Activated CD4-positive, CD25-positive, alpha-beta regulatory T cell treated with anti-CD3 and anti-CD28 coated beads, Interleukin-2, amount 50 U/mL, for 72 hours (primary cell): ENCODE results near the gene CCL19.

Source experiments
- DNase-seq: peaks from one replicate; pipeline ENCODE4 v3.0.0; 2021

CCL19 gene

DNA sequence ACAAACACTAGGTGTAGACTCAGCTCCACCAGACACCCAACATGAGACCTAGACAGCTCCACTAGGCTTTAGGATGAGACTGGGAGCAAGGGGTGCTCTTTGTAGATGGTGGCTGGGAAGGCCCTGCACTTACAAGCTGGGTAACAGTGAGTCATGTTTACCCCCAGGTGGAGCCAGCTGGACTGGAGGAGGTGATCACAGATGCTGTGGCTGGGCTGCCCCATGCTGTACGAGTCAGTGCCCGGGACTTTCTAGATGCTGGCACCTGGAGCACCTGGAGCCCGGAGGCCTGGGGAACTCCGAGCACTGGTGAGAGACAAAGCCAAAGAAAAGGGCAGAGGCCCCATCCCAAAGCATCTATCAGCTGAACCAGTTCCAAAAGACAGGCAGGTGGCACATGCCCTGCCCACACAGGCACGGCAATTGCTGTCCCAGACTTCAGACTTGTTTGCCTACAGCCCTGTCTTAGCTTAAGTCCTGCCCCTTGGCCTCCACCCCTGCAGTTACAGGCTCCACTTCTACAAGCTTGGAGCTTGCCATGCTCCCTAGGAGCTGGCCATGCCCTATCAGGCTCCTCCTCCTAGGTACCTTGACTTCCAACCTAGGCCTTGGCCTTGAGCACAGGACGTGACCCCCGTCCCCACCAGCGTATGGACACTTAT lies 31.4 kb downstream of the CCL19 start:
- no peak for DNase-seq

DNA sequence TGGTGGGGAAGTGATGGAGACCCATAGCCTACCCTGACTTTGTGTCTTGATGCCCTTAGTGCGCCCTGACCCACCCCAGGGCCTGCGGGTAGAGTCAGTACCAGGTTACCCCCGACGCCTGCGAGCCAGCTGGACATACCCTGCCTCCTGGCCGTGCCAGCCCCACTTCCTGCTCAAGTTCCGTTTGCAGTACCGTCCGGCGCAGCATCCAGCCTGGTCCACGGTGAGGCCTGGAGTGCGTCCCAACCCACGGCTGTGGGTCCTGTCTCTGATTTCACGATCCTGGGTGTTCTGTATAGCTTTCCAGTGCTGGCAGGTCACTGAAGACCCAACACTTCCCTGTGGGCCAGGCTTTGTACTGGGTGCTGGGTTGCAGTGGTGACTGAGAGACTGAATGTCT lies 32.6 kb downstream of the CCL19 start:
- no peak for DNase-seq

DNA sequence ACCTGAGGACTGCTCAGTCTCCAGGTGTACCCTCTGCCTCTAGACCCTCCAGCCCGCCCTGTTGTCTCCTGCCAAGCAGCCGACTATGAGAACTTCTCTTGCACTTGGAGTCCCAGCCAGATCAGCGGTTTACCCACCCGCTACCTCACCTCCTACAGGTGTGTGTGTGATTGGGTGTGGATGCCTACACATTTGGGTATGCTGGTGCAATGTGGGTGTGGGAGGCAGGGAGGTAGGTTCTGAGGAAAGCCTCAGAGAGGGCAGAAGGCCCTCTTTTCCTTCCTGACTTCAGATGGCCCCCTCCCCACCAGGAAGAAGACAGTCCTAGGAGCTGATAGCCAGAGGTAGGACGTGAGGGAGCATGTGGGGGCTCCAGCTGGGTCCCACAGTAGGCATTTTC lies 34.1 kb downstream of the CCL19 start:
- DNase-seq, result no peak

DNA sequence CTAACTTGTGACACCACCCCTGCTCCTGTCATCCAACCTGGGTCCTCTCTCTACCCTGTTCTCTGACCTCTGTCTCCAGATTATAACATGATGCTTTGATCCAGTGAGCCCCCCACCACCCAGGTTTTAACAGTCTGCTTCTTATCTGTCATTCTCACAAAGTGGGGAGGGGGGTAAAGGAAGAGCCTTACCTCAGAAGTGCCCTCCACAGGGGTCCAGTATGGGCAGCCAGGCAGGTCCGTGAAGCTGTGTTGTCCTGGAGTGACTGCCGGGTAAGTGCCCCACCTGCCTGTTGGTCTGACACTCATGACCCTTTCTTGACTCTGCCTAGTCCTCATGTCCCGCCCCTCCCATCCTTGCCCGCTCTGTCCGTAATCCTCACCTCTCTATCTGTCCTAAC lies 35.7 kb downstream of the CCL19 start:
- DNase-seq, result no peak

DNA sequence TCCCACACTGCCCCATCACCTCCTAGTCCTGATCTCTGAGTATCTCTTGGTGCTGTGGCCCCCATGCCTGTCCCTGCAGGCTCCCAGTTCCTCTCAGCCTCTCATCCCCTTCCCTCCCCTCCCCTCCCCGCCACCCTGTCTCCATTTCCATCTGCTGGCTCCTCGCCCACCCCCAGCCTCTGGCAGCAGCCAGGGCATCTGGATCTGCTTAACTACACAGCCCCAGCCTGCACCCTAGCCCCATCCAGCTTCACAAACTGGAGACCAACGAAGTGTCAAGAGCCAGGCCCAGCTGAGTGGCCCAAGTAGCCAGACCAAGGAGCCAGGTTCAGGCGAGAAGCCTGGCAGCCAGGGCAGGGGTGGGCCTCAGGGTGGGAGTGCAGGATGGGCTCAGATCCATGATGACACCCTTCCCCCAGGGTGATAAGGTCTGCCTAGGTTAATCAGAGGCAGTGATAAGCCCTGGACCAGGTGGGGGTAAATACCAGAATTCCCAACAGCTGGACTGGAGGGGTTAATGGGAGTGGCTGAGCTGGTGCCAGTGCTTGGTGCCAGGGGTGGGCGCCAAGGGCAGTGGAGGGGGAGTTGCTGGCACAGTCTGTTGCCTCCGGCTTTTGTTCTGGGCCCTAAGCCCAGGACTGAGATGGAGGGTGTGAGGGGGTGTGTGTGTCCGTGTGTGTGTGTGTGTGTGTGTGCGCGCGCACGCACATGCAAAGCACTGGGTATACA lies 36.6 kb downstream of the CCL19 start:
- DNase-seq, result no peak

DNA sequence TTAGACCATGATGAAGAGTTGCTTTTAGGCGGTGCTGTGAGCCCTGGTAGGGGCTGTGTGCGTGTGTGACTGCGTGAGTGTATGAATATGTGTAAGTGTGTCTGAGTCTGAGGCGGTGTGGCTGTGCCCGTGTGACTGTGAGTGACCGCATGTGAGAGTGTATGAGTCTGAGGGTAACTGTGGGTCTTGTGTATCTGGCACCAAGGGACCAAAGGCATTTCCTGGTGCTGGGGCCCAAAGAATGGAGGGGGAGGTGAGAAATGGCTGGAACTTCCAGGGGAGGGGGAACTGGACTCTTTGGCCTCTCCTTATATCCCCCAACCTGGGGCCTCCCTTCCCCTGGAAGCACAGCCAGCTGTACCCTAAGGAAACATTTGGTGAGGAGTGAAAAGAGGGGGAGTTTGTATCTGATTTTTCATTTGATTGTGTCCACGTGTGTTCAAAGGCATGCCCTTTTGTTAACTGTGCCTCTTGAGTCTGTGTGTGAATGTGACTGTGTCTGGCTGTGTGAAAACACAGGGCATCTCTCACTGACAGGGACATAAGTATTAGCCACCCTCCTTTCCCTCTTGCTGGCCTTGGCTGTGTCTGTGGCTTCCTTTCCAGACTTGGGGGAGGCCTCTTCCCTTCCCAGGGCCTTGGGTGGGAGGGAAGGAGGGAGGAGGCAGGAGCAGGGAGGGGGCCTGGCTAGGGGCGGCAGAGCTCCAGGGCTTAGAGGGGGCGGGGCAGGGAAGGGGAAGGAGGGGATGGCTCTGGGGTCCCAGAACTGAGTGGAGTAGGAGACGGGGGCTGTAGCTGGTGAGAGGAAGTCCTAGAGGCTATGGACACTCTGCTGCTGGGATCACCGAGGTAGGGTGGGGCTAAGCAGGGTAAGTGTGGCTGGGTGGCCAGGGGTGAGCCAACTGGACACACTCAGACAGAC lies 37.7 kb downstream of the CCL19 start:
- no peak for DNase-seq

DNA sequence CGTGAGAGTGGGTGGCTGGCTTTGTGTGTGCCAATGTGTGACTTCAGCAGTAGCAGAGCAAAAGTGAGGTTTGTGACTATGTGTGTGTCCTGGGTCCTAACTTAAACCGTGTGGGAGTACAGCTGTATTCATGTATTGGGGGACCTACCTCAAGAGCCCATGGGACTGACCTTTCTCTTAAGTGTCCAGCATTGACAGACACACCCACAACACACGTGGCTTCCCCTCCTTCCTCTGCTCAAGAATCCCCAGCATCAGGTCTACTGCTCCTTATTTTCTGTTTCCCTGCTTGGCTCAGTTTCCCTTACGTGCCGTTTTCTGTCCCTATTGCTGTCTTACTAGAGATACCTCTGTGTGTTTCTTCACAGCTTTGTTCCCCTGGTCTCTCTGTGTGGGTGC lies 38.5 kb downstream of the CCL19 start:
- DNase-seq, result no peak

DNA sequence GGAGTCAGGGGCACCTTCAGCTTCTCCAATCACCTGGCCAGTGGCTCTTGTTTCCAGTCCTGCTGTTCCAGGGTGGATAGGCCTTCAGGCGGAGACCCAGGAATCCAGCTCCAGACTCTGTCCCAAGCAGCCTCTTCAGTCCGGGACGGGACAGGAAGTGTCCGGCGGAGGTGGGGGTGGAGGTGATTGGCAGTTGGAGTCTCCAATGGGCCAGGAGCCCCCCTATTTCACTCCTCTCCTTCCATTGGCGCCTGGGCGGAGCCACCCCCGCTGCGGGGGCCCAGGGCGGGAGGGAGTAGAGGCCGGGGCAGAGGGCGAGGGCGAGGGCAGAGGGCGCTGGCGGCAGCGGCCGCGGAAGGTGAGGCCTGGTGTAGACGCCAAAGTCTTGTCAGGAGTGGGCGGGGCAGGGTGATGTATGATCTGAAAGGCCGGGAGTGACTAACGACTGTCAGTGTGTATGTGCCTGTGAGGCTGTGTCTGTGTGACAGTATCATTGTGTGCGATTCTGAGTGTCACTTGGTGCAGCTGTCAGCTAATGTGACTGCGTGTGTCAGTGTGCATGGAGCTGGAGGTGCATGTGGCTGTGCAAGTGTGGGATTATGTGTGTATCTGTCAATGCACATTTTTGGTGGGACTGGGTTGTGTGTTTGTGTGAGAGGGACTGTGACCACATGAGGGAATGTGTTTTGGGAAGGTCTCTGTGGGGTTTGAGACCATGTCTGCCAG lies 39.0 kb downstream of the CCL19 start, which contains the start of gene IL11RA:
TSS of gene IL11RA (plus strand) at position 310 of the 726 bp plus-strand sequence. CDS start 3,033 bp downstream, outside the sequence.
- DNase-seq, result peak; percentile 48

DNA sequence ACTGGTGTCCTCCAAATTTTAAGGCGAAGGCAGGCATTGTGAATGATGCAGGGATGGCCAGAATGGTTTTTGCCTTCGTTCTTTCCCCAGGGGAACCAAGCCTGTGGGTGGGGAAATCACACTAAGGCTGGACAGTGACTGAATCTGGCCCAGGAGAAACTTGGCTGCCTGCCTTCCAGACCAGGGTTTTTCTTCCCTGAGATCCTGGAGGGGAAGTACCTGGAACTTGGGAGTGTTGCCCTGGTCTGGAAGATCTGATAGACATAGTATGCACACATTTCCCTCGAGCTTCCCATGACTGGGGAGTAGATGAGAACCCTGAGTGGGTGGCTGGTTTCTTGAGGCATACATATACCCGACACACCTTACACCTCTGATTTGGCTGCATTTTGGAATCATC lies 39.8 kb downstream of the CCL19 start:
- no peak for DNase-seq

DNA sequence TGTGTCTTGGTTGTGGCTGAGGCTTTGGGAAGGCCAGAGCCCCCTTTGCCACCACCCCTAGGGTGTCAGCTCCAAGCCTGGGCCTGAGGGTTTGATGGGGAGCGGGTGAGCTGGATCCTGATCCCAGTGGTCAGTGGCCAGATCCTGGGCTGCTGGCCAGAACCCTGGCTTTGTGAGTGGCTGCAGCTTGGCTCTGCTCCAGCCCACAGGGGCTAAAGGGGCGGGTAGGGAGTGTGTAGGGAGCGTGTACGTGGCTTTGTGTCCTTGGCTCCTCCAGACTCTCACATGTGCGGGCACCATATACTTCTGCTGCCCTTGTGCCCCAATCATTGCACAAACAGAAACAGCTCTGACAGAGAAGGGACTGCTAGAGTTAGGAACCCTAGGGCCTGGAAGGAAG lies 40.3 kb downstream of the CCL19 start:
- DNase-seq, result no peak

DNA sequence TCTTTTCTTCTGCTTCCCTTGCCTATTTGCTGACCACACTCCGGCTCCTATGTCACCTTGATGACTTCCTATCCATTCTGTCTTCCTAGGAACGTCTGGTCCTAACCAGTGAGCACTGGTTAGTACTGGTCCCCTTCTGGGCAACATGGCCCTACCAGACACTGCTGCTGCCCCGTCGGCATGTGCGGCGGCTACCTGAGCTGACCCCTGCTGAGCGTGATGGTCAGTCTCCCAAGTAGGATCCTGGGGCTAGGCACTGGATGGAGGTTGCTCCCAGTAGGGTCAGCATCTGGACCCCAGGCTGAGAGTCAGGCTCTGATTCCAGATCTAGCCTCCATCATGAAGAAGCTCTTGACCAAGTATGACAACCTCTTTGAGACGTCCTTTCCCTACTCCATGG lies 42.4 kb downstream of the CCL19 start:
- no peak for DNase-seq

DNA sequence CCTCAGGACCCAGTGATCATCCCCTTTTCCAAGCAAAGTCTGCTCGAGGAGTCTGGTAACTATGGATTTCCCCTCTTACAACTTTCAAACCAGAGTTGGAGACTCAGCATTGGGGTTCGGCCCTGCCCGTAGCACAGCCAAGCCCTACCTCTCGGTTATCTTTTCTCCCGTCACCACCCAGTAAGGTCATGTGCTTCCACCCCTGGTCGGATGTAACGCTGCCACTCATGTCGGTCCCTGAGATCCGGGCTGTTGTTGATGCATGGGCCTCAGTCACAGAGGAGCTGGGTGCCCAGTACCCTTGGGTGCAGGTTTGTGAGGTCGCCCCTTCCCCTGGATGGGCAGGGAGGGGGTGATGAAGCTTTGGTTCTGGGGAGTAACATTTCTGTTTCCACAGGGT lies 43.4 kb downstream of the CCL19 start:
- no peak for DNase-seq

DNA sequence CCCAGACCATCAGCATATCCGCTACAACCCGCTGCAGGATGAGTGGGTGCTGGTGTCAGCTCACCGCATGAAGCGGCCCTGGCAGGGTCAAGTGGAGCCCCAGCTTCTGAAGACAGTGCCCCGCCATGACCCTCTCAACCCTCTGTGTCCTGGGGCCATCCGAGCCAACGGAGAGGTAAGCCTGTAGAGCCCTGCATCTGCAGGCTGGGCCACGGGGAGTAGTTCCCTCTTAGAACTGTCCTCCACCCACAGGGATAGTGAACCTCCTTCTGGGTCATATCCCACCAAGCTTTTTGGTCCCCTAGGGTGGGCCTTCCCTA lies 44.0 kb downstream of the CCL19 start:
- no peak for DNase-seq

DNA sequence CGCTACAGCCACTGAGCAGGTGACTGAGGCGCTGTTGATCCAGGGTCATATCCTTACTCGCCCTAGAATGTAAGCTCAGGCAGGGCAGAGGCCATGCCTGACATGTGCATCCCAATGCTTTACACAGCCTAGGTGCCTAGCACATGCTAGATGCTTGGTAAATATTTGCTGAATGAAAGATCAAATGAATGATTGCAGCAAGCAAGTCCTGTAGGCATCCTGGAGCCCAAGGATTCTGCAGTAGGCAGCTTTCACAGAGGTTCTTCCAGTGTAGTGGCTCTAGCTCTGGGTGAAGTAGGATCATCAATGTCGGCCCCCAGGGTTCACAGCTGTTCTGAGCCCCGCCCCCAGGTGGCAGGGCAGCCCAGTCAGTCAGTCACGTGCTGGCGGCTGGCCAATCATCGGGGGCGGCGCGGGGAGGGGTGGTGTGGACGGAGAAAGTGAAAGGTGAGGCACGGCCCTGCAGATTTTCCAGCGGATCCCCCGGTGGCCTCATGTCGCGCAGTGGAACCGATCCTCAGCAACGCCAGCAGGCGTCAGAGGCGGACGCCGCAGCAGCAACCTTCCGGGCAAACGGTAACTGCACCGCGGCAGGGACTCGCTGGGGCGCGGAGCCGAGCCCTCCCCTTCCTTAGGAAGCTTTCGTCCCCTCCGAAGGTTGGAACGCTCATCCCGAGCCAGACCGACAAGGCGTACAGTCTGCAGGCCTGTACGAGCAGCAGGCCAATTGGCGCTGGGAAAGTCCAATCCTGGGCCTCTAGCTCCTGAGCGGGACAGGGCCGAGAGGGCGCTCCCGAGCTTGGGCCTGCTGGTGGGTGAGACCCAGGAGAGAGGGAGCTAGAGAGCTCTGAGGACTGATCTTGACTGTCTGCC lies 44.6 kb downstream of the CCL19 start, which contains the start of gene GALT:
TSS of gene GALT (plus strand) at position 465 of the 873 bp plus-strand sequence. CDS start at position 495, 30 bp downstream.
- DNase-seq, result peak; percentile 99

DNA sequence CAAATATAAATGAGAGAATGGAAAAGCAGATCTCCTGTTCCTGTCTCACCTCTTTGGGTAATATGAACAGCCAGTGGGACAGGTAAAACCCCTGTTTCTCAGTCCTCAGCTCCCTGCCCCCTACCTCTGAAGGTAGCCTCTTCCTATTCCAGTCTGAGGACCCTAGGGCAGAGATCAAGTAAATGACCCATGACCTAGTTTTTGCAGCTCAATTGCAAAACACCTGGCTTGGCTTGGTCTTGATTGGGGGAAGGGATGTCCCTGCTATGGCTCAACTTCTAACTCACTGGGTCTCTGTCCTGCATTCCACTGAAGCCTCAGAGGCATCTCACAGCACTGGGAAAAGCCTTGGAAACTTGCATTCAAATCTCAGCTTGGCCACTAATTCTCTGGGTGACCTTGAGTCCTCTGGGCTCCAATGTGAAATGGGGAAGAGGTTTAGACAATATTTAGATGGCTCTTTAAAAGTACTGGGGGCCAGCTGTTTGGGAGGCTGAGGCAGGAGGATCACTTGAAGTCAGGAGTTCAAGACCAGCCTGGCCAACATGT lies 46.2 kb downstream of the CCL19 start:
- no peak for DNase-seq

DNA sequence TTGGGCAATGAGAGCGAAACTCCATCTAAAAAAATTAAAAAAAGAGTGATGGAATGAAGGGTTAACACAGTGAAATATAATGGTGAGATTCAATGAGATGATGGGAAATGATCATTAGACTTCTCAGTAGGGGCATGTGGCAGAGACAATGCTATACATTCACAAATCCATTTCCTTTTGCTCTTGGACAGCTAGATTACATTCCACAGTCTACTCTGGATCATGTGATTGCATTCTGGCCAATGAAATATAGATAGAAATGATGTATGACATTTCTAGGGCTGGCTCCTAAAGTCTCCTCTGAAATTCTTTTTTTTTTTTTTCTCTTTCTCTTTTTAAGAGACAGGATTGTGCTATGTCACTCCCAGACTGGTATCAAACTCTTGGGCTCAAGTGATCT lies 48.4 kb downstream of the CCL19 start:
- no peak for DNase-seq
